ENCODE results near the gene INSL4. TPM values are rescaled to one million over a fixed set of nuclear protein-coding genes. Genes with fewer than 3 reads are reported as not detected.

Gene INSL4
- polyA plus RNA-seq, 1 donor from 2014 or later = not detected

Small RNAs within 50 kb of the gene (small RNA-seq; reads per million reads assigned to genes)
- gene AL133547.1 = 0 reads per million in 3 experiments

Other genes starting within 250 kb of the INSL4 start
- 16.9 and 19.7 TPM in 2 replicates for gene JAK2, start 246.1 kb upstream of the INSL4 start, polyA plus RNA-seq
- gene INSL6, start 45.8 kb upstream of the INSL4 start, polyA plus RNA-seq = not detected in 2 replicates
- not detected in 2 replicates for gene RLN2, start 73.3 kb downstream of the INSL4 start, polyA plus RNA-seq
- not detected in 2 replicates for gene RLN1, start 108.5 kb downstream of the INSL4 start, polyA plus RNA-seq
- 70.0 and 80.0 TPM in 2 replicates for gene PLGRKT, start 206.5 kb downstream of the INSL4 start, polyA plus RNA-seq
- 0.16 TPM in 1 of 2 replicates, not detected in the other for gene CD274, start 219.1 kb downstream of the INSL4 start, polyA plus RNA-seq